Spleen (tissue), 11 donors: ENCODE data around the gene FDX2. TPM values are rescaled to one million over a fixed set of nuclear protein-coding genes. Genes with fewer than 3 reads are reported as not detected.

Source experiments
- DNase-seq: peaks from one replicate; pipeline ENCODE4 v3.0.0-alpha.2; 2020
- H3K27ac ChIP-seq, 8 donors: fragments of 200-600 bp; sonication (generic) in 7 of 8; 1 replicate in 4 of 8; 2 replicates in 4 of 8; pipeline versions ENCODE4 v1.5.0 to v1.8.0; 2016 to 2021; ENCODE audit warnings: inconsistent platforms in 4 of 8, mild to moderate bottlenecking in 4 of 8, moderate library complexity in 1 of 8
- H3K27me3 ChIP-seq, 7 donors: fragments of 200-600 bp; sonication (generic) in 6 of 7; replicated peaks in 1 of 7; 1 replicate in 4 of 7; 2 replicates in 3 of 7; pipeline versions ENCODE4 v1.5.0 to v1.8.0; 2016 to 2021; ENCODE audit warnings: inconsistent platforms in 3 of 7, mild to moderate bottlenecking in 1 of 7
- H3K36me3 ChIP-seq, 6 donors: fragments of 200-600 bp; sonication (generic) in 5 of 6; 1 replicate in 4 of 6; 2 replicates in 2 of 6; pipeline versions ENCODE4 v1.5.0 to v1.8.0; 2016 to 2021; ENCODE audit warnings: inconsistent platforms in 2 of 6
- H3K4me1 ChIP-seq, 6 donors: fragments of 200-600 bp; sonication (generic) in 5 of 6; 1 replicate in 3 of 6; 2 replicates in 3 of 6; pipeline versions ENCODE4 v1.5.0 to v1.8.0; 2016 to 2021; ENCODE audit warnings: inconsistent platforms in 3 of 6
- H3K4me3 ChIP-seq, 8 donors: fragments of 200-600 bp; sonication (generic) in 7 of 8; 1 replicate in 4 of 8; 2 replicates in 4 of 8; pipeline versions ENCODE4 v1.5.0 to v1.8.0; 2016 to 2021; ENCODE audit warnings: inconsistent platforms in 4 of 8, mild to moderate bottlenecking in 4 of 8, moderate library complexity in 2 of 8
- H3K9me3 ChIP-seq, 8 donors: fragments of 200-600 bp; sonication (generic) in 7 of 8; 1 replicate in 4 of 8; 2 replicates in 4 of 8; pipeline versions ENCODE4 v1.5.0 to v1.8.0; 2016 to 2021; ENCODE audit warnings: inconsistent platforms in 4 of 8
- CTCF ChIP-seq, 11 experiments: fragments of 200-600 bp in 7 of 11; fragments of 450-650 bp in 4 of 11; sonication (generic) in 4 of 11; IDR thresholded peaks in 8 of 11; conservative IDR thresholded peaks in 3 of 11; 1 replicate in 7 of 11; 2 replicates in 4 of 11; pipeline versions ENCODE4 v1.4.0 to v1.8.0; 2016 to 2021; ENCODE audit warnings: antibody characterized with exemption in 11 of 11, inconsistent platforms in 4 of 11, mild to moderate bottlenecking in 1 of 11
- POLR2A ChIP-seq, 3 donors: fragments of 450-650 bp; IDR thresholded peaks; one replicate each; pipeline ENCODE4 v1.5.1; 2017; ENCODE audit warnings: antibody characterized with exemption in 3 of 3, mild to moderate bottlenecking in 1 of 3
- POLR2AphosphoS5 ChIP-seq, 3 donors: sonication (generic); formaldehyde crosslinking; IDR thresholded peaks; one replicate each; pipeline ENCODE4 v1.5.1; 2017; ENCODE audit warnings: antibody characterized with exemption in 3 of 3
- WGBS, 5 donors: extraction: QIAGEN DNeasy Blood & Tissue Kit in 3 of 5; methylation state at CpG; one replicate each; pipeline versions ENCODE4 v1.1.5 to v1.1.7; 2013 to 2018; 5-methylcytosine and 5-hydroxymethylcytosine counted together
- intact Hi-C: fragments of 100-400 bp; cut with DNase I; formaldehyde crosslinking; loops from one replicate; pipeline ENCODE4 v1.15.0; 2023; ENCODE audit warnings: low total_unique reads
- polyA plus RNA-seq, 3 donors: library from polyadenylated mRNA; stranded (reverse); fragments of 200-250 nt; gene quantifications; one replicate each; pipeline ENCODE4 v1.2.1, GENCODE V29; 2013
- total RNA-seq, 7 donors: library from RNA; depleted of rRNA in 3 of 7; stranded (reverse); fragments of >200 nt in 3 of 7; fragmentation: NEBNext Ultra II Directional in 4 of 7; extraction: Animal tissue kit (Norgen Biotek cat#: 25700) in 4 of 7; gene quantifications; one replicate each; pipeline versions ENCODE4 v1.1.0 to v1.2.1, GENCODE V29; 2016 to 2021
- donor health status: healthy with polysubstance abuse.
- donor health status: DM: no; HTN: no; CAD: no; lungs with moderate emphysema.
- donor health status: DM: no; HTN: no; CAD: no.
- donor health status: Bipolar disorder and iron deficiency.
- donor health status: healthy.
- donor health status: DM: no; HTN: no; CAD: no.
- donor health status: DM: yes; HTN: yes; CAD: no.

FDX2 gene
- total and polyA plus RNA-seq, 10 donors, result 9.1 to 28.1 (median 14.2) TPM

- Histone ChIP-seq H3K4me3 (no peak overlapping the region), H3K27me3 (no peaks in the 10 kb centered on the region), H3K9me3 (no peaks in the 10 kb centered on the region), H3K27ac (no peak overlapping the region), H3K4me1 (peaks cover 4 to 9% (median 7%) of the 10 kb centered on the region in 6 donors), H3K36me3 (peaks cover 0 to 98% (median 94%) of the 10 kb centered on the region in 6 donors)
- TF ChIP-seq POLR2AphosphoS5 (IDR thresholded peaks at IDR 0.05) (peak in 1 of 3 donors; percentile 12), CTCF (IDR thresholded peaks at IDR 0.05 in 8 of 11, conservative IDR thresholded peaks at IDR 0.05 in 3 of 11) (no peak)
- intact Hi-C loops, result no loop called here
- WGBS, 5 donors, result 94 to 96% (median 94%) methylated on average over 23 to 32 of the region's 32 CpGs
- DNase-seq, result no peak
These were observed 5.0 kb upstream of the FDX2 start for GRCh38 chr19:10320602-10321416.

- Histone ChIP-seq H3K4me1 (peaks cover 12 to 26% (median 21%) of the 10 kb centered on the region in 6 donors), H3K27me3 (no peaks in the 10 kb centered on the region), H3K9me3 (no peaks in the 10 kb centered on the region), H3K36me3 (peaks cover 0 to 83% (median 76%) of the 10 kb centered on the region in 6 donors), H3K4me3 (no peak overlapping the region), H3K27ac (no peak overlapping the region)
- TF ChIP-seq POLR2AphosphoS5 (IDR thresholded peaks at IDR 0.05) (no peak), CTCF (IDR thresholded peaks at IDR 0.05 in 8 of 11, conservative IDR thresholded peaks at IDR 0.05 in 3 of 11) (no peak), POLR2A (IDR thresholded peaks at IDR 0.05) (no peak)
- intact Hi-C loops, result no loop called here
- WGBS, 5 donors, result 88 to 94% (median 91%) methylated on average over 13 of the region's 13 CpGs
- DNase-seq, result no peak
These were observed 3.2 kb upstream of the FDX2 start for GRCh38 chr19:10318807-10319682.

GRCh38 chr19:10317857-10318462 lies 2.1 kb upstream of the FDX2 start:
- H3K9me3 ChIP-seq, result no peaks in the 10 kb centered on the region
- no peaks in the 10 kb centered on the region for H3K27me3 ChIP-seq
- intact Hi-C loops, result no loop called here
- no peak for TF ChIP-seq POLR2AphosphoS5 (IDR thresholded peaks at IDR 0.05)
- TF ChIP-seq CTCF (IDR thresholded peaks at IDR 0.05 in 8 of 11, conservative IDR thresholded peaks at IDR 0.05 in 3 of 11), result no peak
- no peak for TF ChIP-seq POLR2A (IDR thresholded peaks at IDR 0.05)
- H3K36me3 ChIP-seq, result peaks cover 0 to 76% (median 66%) of the 10 kb centered on the region in 6 donors
- WGBS, 5 donors, result 90 to 96% (median 92%) methylated on average over 12 to 15 of the region's 15 CpGs
- H3K4me3 ChIP-seq, result no peak overlapping the region
- H3K27ac ChIP-seq, result no peak overlapping the region
- peaks cover 12 to 26% (median 21%) of the 10 kb centered on the region in 6 donors for H3K4me1 ChIP-seq
- no peak for DNase-seq
